Dendritic cell treated with granulocyte-macrophage colony-stimulating factor and Interleukin-4, amounts not matched to agents 40 ng/mL and 50 ng/mL, for 4 days (primary cell): Measurements from ENCODE around the gene ZNF722.
"Not testable (repeated sequence)": the region's sequence is repeated elsewhere in the genome, so short reads cannot be mapped to it uniquely, and the experiment has no call there.

Experiments used
- H3K27ac Mint-ChIP-seq: one replicate; pipeline ENCODE4 v1.8.0; 2022; ENCODE audit warnings: mild to moderate bottlenecking, mixed read lengths
- H3K27me3 Mint-ChIP-seq: one replicate; pipeline ENCODE4 v1.8.0; 2022; ENCODE audit warnings: mild to moderate bottlenecking, mixed read lengths
- H3K36me3 Mint-ChIP-seq: one replicate; pipeline ENCODE4 v1.8.0; 2022; ENCODE audit warnings: low read depth, mixed read lengths
- H3K4me1 Mint-ChIP-seq: one replicate; pipeline ENCODE4 v1.8.0; 2022; ENCODE audit warnings: low read depth, mixed read lengths
- H3K4me3 Mint-ChIP-seq: one replicate; pipeline ENCODE4 v1.8.0; 2022; ENCODE audit warnings: mild to moderate bottlenecking, moderate library complexity, mixed read lengths
- H3K9me3 Mint-ChIP-seq: one replicate; pipeline ENCODE4 v1.8.0; 2022; ENCODE audit warnings: mixed read lengths
- intact Hi-C: fragments of 100-400 bp; cut with micrococcal nuclease; formaldehyde crosslinking; loops from one replicate; pipeline ENCODE4 v1.15.0; 2022

ZNF722 gene

GRCh38 chr7:63998549-63998948, at the start of gene ZNF722:
Gene ZNF722, plus strand, starts transcription at chr7:63998849. Its CDS starts 113 bp downstream, at chr7:63998962.
- Mint-ChIP-seq H3K27ac (no peak within 1 kb of the TSS), H3K4me3 (no peak within 1 kb of the TSS), H3K4me1 (no peaks in the 10 kb centered on the region), H3K9me3 (peaks cover 71% of the 10 kb centered on the region), H3K27me3 (no peaks in the 10 kb centered on the region), H3K36me3 (no peaks in the 10 kb centered on the region)
- intact Hi-C loops = no loop called here

DNA sequence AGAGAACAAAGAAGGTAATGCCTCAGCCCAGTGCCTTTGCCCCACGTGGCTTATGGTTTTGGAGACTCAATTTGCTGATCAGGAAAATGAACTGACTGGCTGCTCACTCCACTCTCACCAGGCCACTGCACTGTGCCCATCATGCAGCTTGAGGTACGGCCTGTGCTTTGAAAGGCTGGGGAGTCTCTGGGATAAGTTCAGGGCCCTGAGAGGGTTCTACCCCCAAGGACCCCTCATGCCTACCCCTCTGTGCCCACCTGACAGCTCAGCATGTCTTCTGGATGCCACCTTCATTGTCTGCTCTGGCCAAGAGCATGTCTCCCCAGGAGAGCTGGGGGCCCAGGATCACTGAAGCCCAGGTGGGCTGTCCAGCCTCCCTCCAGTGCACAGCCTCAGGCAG, 45.5 kb upstream of the ZNF722 start:
- H3K4me3 Mint-ChIP-seq = no peak overlapping the region
- intact Hi-C loops = no loop called here
- no peaks in the 10 kb centered on the region for H3K27me3 Mint-ChIP-seq
- H3K27ac Mint-ChIP-seq = no peak overlapping the region
- H3K9me3 Mint-ChIP-seq = peaks cover 68% of the 10 kb centered on the region
- no peaks in the 10 kb centered on the region for H3K36me3 Mint-ChIP-seq
- H3K4me1 Mint-ChIP-seq = no peaks in the 10 kb centered on the region

DNA sequence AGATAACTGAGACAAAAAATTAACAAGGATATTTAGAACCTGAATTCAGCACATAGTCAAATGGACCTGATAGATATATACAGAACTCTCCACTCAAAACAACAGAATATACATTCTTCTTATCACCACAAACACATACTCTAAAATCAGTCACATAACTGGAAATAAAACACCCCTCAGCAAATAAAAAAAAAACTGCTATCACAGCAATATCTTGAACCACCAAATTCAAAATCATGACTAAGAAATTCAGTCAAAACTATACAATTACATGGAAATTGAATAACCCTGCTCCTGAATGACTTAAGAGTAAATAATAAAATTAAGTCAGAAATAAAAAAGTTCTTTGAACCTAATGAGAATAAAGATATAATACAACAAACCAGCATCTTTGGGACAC, 30.0 kb upstream of the ZNF722 start:
- no peaks in the 10 kb centered on the region for H3K4me1 Mint-ChIP-seq
- no peaks in the 10 kb centered on the region for H3K36me3 Mint-ChIP-seq
- intact Hi-C loops = no loop called here
- no peaks in the 10 kb centered on the region for H3K27me3 Mint-ChIP-seq
- H3K27ac Mint-ChIP-seq = no peak overlapping the region
- peaks cover 39% of the 10 kb centered on the region for H3K9me3 Mint-ChIP-seq
- no peak overlapping the region for H3K4me3 Mint-ChIP-seq

- H3K27me3 Mint-ChIP-seq, H3K4me1 Mint-ChIP-seq, H3K4me3 Mint-ChIP-seq, intact Hi-C loops, H3K27ac Mint-ChIP-seq, H3K36me3 Mint-ChIP-seq: not testable (repeated sequence)
- peaks cover 77% of the 10 kb centered on the region for H3K9me3 Mint-ChIP-seq
Measured at GRCh38 chr7:64015496-64015895, 16.8 kb downstream of the ZNF722 start.

DNA sequence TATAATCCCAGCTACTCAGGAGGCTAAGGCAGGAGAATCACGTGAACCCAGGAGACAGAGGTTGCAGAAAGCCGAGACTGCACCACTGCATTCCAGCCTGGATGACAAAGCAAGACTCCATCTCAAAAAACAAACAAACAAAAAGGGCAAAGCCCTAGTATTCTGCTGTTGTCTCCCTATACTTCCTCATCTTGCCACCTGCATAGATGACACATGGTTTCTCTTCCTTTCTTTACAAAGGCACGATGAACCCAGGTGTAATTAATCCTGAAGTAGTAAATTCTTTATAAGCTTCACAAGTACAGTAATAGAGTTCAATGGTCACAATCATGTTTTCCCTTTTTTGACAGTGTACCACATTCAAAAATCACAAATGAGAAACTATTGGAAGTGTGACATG, 36.7 kb downstream of the ZNF722 start:
- no peak overlapping the region for H3K27ac Mint-ChIP-seq
- no peaks in the 10 kb centered on the region for H3K36me3 Mint-ChIP-seq
- peaks cover 83% of the 10 kb centered on the region for H3K9me3 Mint-ChIP-seq
- H3K4me1 Mint-ChIP-seq = no peaks in the 10 kb centered on the region
- intact Hi-C loops = no loop called here
- no peaks in the 10 kb centered on the region for H3K27me3 Mint-ChIP-seq
- H3K4me3 Mint-ChIP-seq = no peak overlapping the region

GRCh38 chr7:64037095-64037494, 38.4 kb downstream of the ZNF722 start:
- Mint-ChIP-seq H3K4me3 (no peak overlapping the region), H3K27ac (no peak overlapping the region), H3K36me3 (no peaks in the 10 kb centered on the region), H3K4me1 (no peaks in the 10 kb centered on the region), H3K9me3 (peaks cover 83% of the 10 kb centered on the region), H3K27me3 (no peaks in the 10 kb centered on the region)
- intact Hi-C loops = no loop called here

DNA sequence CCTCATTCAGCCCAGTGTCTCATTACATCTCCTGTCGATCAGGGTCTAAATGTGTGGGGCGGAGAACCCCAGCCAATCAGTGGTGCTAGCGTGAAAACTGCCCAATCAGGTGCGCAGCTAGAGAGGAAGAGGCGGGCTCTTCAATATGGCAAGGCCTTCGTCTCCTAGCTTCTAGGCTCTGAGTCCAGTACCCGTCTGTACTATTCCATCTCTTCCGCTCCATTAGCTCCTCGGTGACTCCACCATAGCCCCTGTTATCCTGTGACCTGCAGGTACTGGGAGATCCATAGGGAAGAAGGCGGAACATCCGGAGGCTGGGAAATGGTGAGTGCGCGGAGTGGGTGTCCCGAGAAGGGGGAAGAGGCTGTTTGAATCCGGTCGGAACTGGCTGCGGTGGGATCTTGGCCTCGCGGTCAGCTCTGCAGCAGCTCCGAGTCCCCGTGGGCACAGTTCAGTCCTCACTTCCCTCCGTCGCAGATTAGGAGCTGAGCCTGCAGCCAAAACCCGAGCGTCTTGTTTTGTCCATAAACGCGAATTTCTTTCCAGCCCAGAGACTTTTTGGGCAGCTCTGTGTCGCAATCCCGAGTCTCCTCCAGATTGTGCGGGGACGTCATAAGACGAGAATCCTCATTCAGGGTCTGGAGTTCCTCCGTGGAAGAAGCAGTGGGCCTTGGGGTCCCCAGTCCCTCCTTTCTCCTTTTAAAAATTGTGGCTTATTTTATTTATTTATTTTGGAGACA, 46.8 kb downstream of the ZNF722 start, which contains the start of gene ZNF727:
TSS of gene ZNF727 (plus strand) at position 134 of the 740 bp plus-strand sequence. CDS start at position 322, 188 bp downstream.
- H3K4me1 Mint-ChIP-seq = peaks cover 18% of the 10 kb centered on the region

DNA sequence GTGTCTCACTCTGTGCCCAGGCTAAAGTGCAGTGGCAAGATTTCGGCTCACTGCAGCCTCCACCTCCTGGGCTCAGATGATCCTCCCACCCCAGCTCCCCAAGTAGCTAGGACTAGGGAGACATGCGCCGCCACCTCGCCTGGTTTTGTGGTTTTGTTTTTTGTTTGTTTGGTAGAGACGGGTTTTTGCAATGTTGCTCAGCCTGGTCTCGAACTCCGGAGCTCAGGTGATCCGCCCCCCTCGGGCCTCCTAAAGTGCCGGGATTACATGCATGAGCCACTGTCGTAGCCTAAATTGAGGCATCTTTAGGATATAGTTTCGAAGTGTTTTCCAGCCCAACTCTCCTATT, 47.4 kb downstream of the ZNF722 start:
- H3K27me3 Mint-ChIP-seq = no peaks in the 10 kb centered on the region

More for the DNA sequence above, 46.8 kb downstream of the ZNF722 start, which contains the start of gene ZNF727:
- H3K27me3 Mint-ChIP-seq = no peaks in the 10 kb centered on the region
- peak within 1 kb of the TSS; percentile 61 for H3K27ac Mint-ChIP-seq
- H3K9me3 Mint-ChIP-seq = peaks cover 88% of the 10 kb centered on the region
- H3K36me3 Mint-ChIP-seq = no peaks in the 10 kb centered on the region
- intact Hi-C loops = no loop called here
- peak within 1 kb of the TSS; percentile 78 for H3K4me3 Mint-ChIP-seq

More for the DNA sequence above, 47.4 kb downstream of the ZNF722 start:
- H3K9me3 Mint-ChIP-seq = peaks cover 87% of the 10 kb centered on the region
- H3K36me3 Mint-ChIP-seq = no peaks in the 10 kb centered on the region
- intact Hi-C loops = no loop called here
- H3K4me3 Mint-ChIP-seq = peak overlapping the region; percentile 78
- peak overlapping the region; percentile 61 for H3K27ac Mint-ChIP-seq
- H3K4me1 Mint-ChIP-seq = peaks cover 18% of the 10 kb centered on the region
